Measurements from ENCODE around the gene AKT2. TPM values are rescaled to one million over a fixed set of nuclear protein-coding genes. Genes with fewer than 3 reads are reported as not detected.

The AKT2 gene
- polyA plus RNA-seq, 3 donors, result 11.4 to 122 (median 16.3) TPM

DNA sequence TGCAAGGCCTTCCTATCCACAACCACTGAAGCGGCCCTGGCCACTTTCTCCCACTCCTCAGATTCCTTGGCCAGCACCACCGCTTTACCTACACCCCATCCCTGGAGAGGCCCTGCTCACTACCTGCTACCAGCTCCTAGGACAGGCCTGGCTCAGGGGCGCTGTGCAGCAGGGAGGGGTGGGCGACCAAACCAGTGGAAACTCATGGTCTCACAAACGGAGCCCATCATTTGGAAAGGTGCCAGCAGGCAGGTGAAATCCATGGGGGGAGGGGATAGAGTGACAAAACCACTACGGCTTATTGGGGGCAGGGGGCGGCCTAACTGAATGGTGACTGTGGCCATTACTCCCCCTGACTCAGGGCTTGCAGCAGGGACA lies 35.4 kb upstream of the AKT2 start:
- Mint-ChIP-seq H3K4me3 (no peak overlapping the region), H3K9me3 (no peaks in the 10 kb centered on the region), H3K4me1 (no peaks in the 10 kb centered on the region), H3K27ac (peak overlapping the region in 4 of 7 donors; percentile 18 to 55 (median 38)), H3K27me3 (ENCODE audit: low read depth in 3 of 3) (peaks cover 0 to 4% (median 0%) of the 10 kb centered on the region in 3 donors), H3K36me3 (peaks cover 76 to 82% of the 10 kb centered on the region in 2 donors)
- H3K27ac ChIP-seq (ENCODE audit: low read depth in 1 of 2, low read length in 2 of 2), result no peak overlapping the region
- H3K4me2 ChIP-seq (replicated peaks; ENCODE audit: extremely low read depth, low read length, poor library complexity, severe bottlenecking), result no peak overlapping the region
- no peak overlapping the region for H3K9ac ChIP-seq (ENCODE audit: insufficient read depth, low read length, poor library complexity, severe bottlenecking)
- H2AFZ ChIP-seq (ENCODE audit: insufficient read depth, low read depth, low read length, poor library complexity, severe bottlenecking), result no peak overlapping the region
- H3K27me3 ChIP-seq (ENCODE audit: control insufficient read depth in 2 of 2, insufficient read depth in 2 of 2, low read length in 2 of 2), result no peaks in the 10 kb centered on the region
- H3K4me1 ChIP-seq (ENCODE audit: control insufficient read depth in 1 of 2, insufficient read depth in 2 of 2, low read length in 2 of 2), result no peaks in the 10 kb centered on the region
- intact Hi-C loops (cut with micrococcal nuclease), result no loop called here
- no peaks in the 10 kb centered on the region for H3K9me3 ChIP-seq (replicated peaks in 1 of 2; ENCODE audit: control insufficient read depth in 1 of 2, insufficient read depth in 1 of 2, low read length in 2 of 2)
- no peaks in the 10 kb centered on the region for H4K20me1 ChIP-seq (ENCODE audit: insufficient read depth, low read length)
- H3K79me2 ChIP-seq (ENCODE audit: insufficient read depth, low read length), result no peaks in the 10 kb centered on the region
- H3K4me3 ChIP-seq (replicated peaks in 1 of 3; ENCODE audit: low read depth in 2 of 3, low read length in 3 of 3), result no peak overlapping the region
- no peak for TF ChIP-seq CTCF (IDR thresholded peaks at IDR 0.05)
- 100% methylated on average over 4 of the region's 7 CpGs for whole genome bisulfite sequencing (ENCODE audit: insufficient coverage)
- peaks cover 56 to 85% of the 10 kb centered on the region in 2 donors for H3K36me3 ChIP-seq (replicated peaks in 1 of 2; ENCODE audit: control insufficient read depth in 1 of 2, insufficient read depth in 2 of 2, low read length in 2 of 2)
- DNase-seq, result no peak

GRCh38 chr19:40317338-40317737 lies 32.2 kb upstream of the AKT2 start:
- TF ChIP-seq CTCF (IDR thresholded peaks at IDR 0.05), result no peak
- Histone ChIP-seq H3K36me3 (replicated peaks in 1 of 2; ENCODE audit: control insufficient read depth in 1 of 2, insufficient read depth in 2 of 2, low read length in 2 of 2) (peaks cover 27 to 53% of the 10 kb centered on the region in 2 donors), H4K20me1 (ENCODE audit: insufficient read depth, low read length) (no peaks in the 10 kb centered on the region), H3K4me3 (replicated peaks in 1 of 3; ENCODE audit: low read depth in 2 of 3, low read length in 3 of 3) (no peak overlapping the region), H3K79me2 (ENCODE audit: insufficient read depth, low read length) (no peaks in the 10 kb centered on the region), H3K4me2 (replicated peaks; ENCODE audit: extremely low read depth, low read length, poor library complexity, severe bottlenecking) (no peak overlapping the region), H3K9ac (ENCODE audit: insufficient read depth, low read length, poor library complexity, severe bottlenecking) (no peak overlapping the region), H3K27me3 (ENCODE audit: control insufficient read depth in 2 of 2, insufficient read depth in 2 of 2, low read length in 2 of 2) (no peaks in the 10 kb centered on the region), H3K4me1 (ENCODE audit: control insufficient read depth in 1 of 2, insufficient read depth in 2 of 2, low read length in 2 of 2) (peaks cover 8 to 12% of the 10 kb centered on the region in 2 donors), H3K9me3 (replicated peaks in 1 of 2; ENCODE audit: control insufficient read depth in 1 of 2, insufficient read depth in 1 of 2, low read length in 2 of 2) (no peaks in the 10 kb centered on the region), H2AFZ (ENCODE audit: insufficient read depth, low read depth, low read length, poor library complexity, severe bottlenecking) (no peak overlapping the region), H3K27ac (ENCODE audit: low read depth in 1 of 2, low read length in 2 of 2) (no peak overlapping the region)
- Mint-ChIP-seq H3K4me1 (peaks cover 11% of the 10 kb centered on the region), H3K9me3 (peaks cover 0 to 1% (median 0%) of the 10 kb centered on the region in 7 donors), H3K27ac (peak overlapping the region in 3 of 7 donors; percentile 37 to 58 (median 44)), H3K4me3 (no peak overlapping the region), H3K27me3 (ENCODE audit: low read depth in 3 of 3) (peaks cover 0 to 7% (median 0%) of the 10 kb centered on the region in 3 donors), H3K36me3 (peaks cover 49 to 50% of the 10 kb centered on the region in 2 donors)
- DNase-seq, result no peak
- intact Hi-C loops (cut with micrococcal nuclease), result no loop called here
- 100% methylated on average over 3 of the region's 7 CpGs for WGBS (ENCODE audit: insufficient coverage)
